ENCODE data around the gene PABPN1L. TPM values are rescaled to one million over a fixed set of nuclear protein-coding genes. Genes with fewer than 3 reads are reported as not detected.

PABPN1L gene
- total and polyA plus RNA-seq, 12 donors, result 0.22 to 3.3 (median 0.62) TPM; not detected in 4

- TF ChIP-seq CTCF (IDR thresholded peaks at IDR 0.05), result no peak
- TF ChIP-seq POLR2A (IDR thresholded peaks at IDR 0.05), result no peak
- no peaks in the 10 kb centered on the region for H3K27me3 ChIP-seq
- DNase-seq, result no peak
- no peak overlapping the region for H3K27ac ChIP-seq
- 94 to 96% (median 94%) methylated on average over 32 to 39 of the region's 39 CpGs for WGBS, 4 donors
- no peaks in the 10 kb centered on the region for H3K4me1 ChIP-seq (replicated peaks in 1 of 2)
- no peaks in the 10 kb centered on the region for H3K9me3 ChIP-seq (replicated peaks in 1 of 3)
- H3K4me3 ChIP-seq, result no peak overlapping the region
- intact Hi-C loops (cut with DNase I), result no loop called here
- no peaks in the 10 kb centered on the region for H3K36me3 ChIP-seq (replicated peaks in 1 of 2)
These were observed 18.3 kb upstream of the PABPN1L start for GRCh38 chr16:88884569-88885271.

- WGBS, 4 donors, result 86 to 88% (median 87%) methylated on average over 8 to 11 of the region's 11 CpGs
- Histone ChIP-seq H3K9me3 (replicated peaks in 1 of 3) (no peaks in the 10 kb centered on the region), H3K27me3 (no peaks in the 10 kb centered on the region), H3K36me3 (replicated peaks in 1 of 2) (no peaks in the 10 kb centered on the region), H3K4me1 (replicated peaks in 1 of 2) (no peaks in the 10 kb centered on the region), H3K27ac (no peak overlapping the region), H3K4me3 (no peak overlapping the region)
- DNase-seq, result no peak
- TF ChIP-seq CTCF (IDR thresholded peaks at IDR 0.05) (no peak), POLR2A (IDR thresholded peaks at IDR 0.05) (no peak)
- intact Hi-C loops (cut with DNase I), result no loop called here
These were observed 17.5 kb upstream of the PABPN1L start for GRCh38 chr16:88883946-88884345.

GRCh38 chr16:88883117-88883895, 16.8 kb upstream of the PABPN1L start:
- intact Hi-C loops (cut with DNase I), result no loop called here
- no peaks in the 10 kb centered on the region for H3K36me3 ChIP-seq (replicated peaks in 1 of 2)

More at GRCh38 chr16:88883117-88883895, 16.8 kb upstream of the PABPN1L start:
- Histone ChIP-seq H3K9me3 (replicated peaks in 1 of 3) (no peaks in the 10 kb centered on the region), H3K4me1 (replicated peaks in 1 of 2) (no peaks in the 10 kb centered on the region), H3K27me3 (no peaks in the 10 kb centered on the region), H3K4me3 (no peak overlapping the region), H3K27ac (no peak overlapping the region)
- 95 to 96% (median 95%) methylated on average over 34 to 49 of the region's 49 CpGs for WGBS, 4 donors
- TF ChIP-seq CTCF (IDR thresholded peaks at IDR 0.05) (no peak), POLR2A (IDR thresholded peaks at IDR 0.05) (no peak)
- DNase-seq, result no peak

Data from adrenal gland (tissue), 12 donors.